H9 (cell line): ENCODE measurements around the gene TSLP. TPM values are rescaled to one million over a fixed set of nuclear protein-coding genes. Genes with fewer than 3 reads are reported as not detected.

ENCODE experiments used
- DNase-seq: peaks from one replicate; pipeline ENCODE4 v3.0.0-alpha.2; 2017
- H2AFZ ChIP-seq: one replicate; pipeline ENCODE4 v1.6.1; 2013; ENCODE audit warnings: mild to moderate bottlenecking, low read length, control low read depth, moderate library complexity
- H2AK5ac ChIP-seq: 2 replicates; pipeline ENCODE4 v1.6.1; 2013; ENCODE audit warnings: low read length, control low read depth, mixed read lengths; ENCODE audit not compliant: insufficient read length
- H2BK120ac ChIP-seq: one replicate; pipeline ENCODE4 v1.6.1; 2013; ENCODE audit warnings: low read depth, mild to moderate bottlenecking, low read length, control low read depth, inconsistent platforms; ENCODE audit not compliant: poor library complexity, severe bottlenecking
- H2BK12ac ChIP-seq: 2 replicates; pipeline ENCODE4 v1.6.1; 2013; ENCODE audit warnings: low read length, control low read depth, mixed read lengths, low read depth; ENCODE audit not compliant: insufficient read length
- H2BK15ac ChIP-seq: 2 replicates; pipeline ENCODE4 v1.6.1; 2013; ENCODE audit warnings: low read depth, low read length, control low read depth
- H2BK20ac ChIP-seq: one replicate; pipeline ENCODE4 v1.6.1; 2013; ENCODE audit warnings: low read depth, mild to moderate bottlenecking, low read length, control low read depth, inconsistent platforms; ENCODE audit not compliant: poor library complexity, severe bottlenecking
- H2BK5ac ChIP-seq: 2 replicates; pipeline ENCODE4 v1.6.1; 2013; ENCODE audit warnings: low read length, control low read depth, mixed read lengths; ENCODE audit not compliant: insufficient read length
- H3K14ac ChIP-seq: 2 replicates; pipeline ENCODE4 v1.6.1; 2013; ENCODE audit warnings: low read length, control low read depth; ENCODE audit not compliant: insufficient read depth
- H3K18ac ChIP-seq: 2 replicates; pipeline ENCODE4 v1.6.1; 2013; ENCODE audit warnings: low read depth, mild to moderate bottlenecking, mixed read lengths, low read length, control low read depth; ENCODE audit not compliant: insufficient read length
- H3K23ac ChIP-seq: 2 replicates; pipeline ENCODE4 v1.6.1; 2013; ENCODE audit warnings: low read length, control low read depth, mixed read lengths, low read depth; ENCODE audit not compliant: insufficient read length
- H3K23me2 ChIP-seq: 2 replicates; pipeline ENCODE4 v1.6.1; 2013; ENCODE audit warnings: low read depth, mild to moderate bottlenecking, mixed read lengths, low read length, control low read depth; ENCODE audit not compliant: insufficient read length, poor library complexity, severe bottlenecking
- H3K27ac ChIP-seq: 2 replicates; pipeline ENCODE4 v1.5.1; 2013; ENCODE audit warnings: low read length, control low read depth, mixed read lengths, low read depth; ENCODE audit not compliant: insufficient read length
- H3K27me3 ChIP-seq: 2 replicates; pipeline ENCODE4 v1.6.1; 2013; ENCODE audit warnings: low read length, control low read depth, inconsistent platforms; ENCODE audit not compliant: insufficient read depth
- H3K4ac ChIP-seq: 2 replicates; pipeline ENCODE4 v1.6.1; 2013; ENCODE audit warnings: low read depth, mild to moderate bottlenecking, control low read depth, inconsistent platforms, low read length, moderate library complexity
- H3K4me1 ChIP-seq: 2 replicates; pipeline ENCODE4 v1.6.1; 2013; ENCODE audit warnings: low read length, control low read depth, inconsistent platforms; ENCODE audit not compliant: insufficient read depth
- H3K4me2 ChIP-seq: 2 replicates; pipeline ENCODE4 v1.6.1; 2013; ENCODE audit warnings: low read length, control low read depth, mixed read lengths; ENCODE audit not compliant: insufficient read length, insufficient read depth
- H3K56ac ChIP-seq: 2 replicates; pipeline ENCODE4 v1.6.1; 2013; ENCODE audit warnings: low read depth, mild to moderate bottlenecking, mixed read lengths, low read length, control low read depth; ENCODE audit not compliant: insufficient read length
- H3K79me1 ChIP-seq: 2 replicates; pipeline ENCODE4 v1.6.1; 2013; ENCODE audit warnings: low read depth, mild to moderate bottlenecking, moderate library complexity, low read length, control low read depth, inconsistent platforms; ENCODE audit not compliant: insufficient read depth, poor library complexity, severe bottlenecking
- H3K79me2 ChIP-seq: 2 replicates; pipeline ENCODE4 v1.6.1; 2013; ENCODE audit warnings: low read length, control low read depth, inconsistent platforms; ENCODE audit not compliant: insufficient read depth
- H3K9ac ChIP-seq: 2 replicates; pipeline ENCODE4 v1.6.1; 2013; ENCODE audit warnings: low read length, control low read depth, mixed read lengths; ENCODE audit not compliant: insufficient read length; ENCODE audit errors: extremely low read depth
- H3K9me3 ChIP-seq: one replicate; pipeline ENCODE4 v1.6.1; 2013; ENCODE audit warnings: low read depth, low read length, inconsistent platforms; ENCODE audit not compliant: control insufficient read depth
- H3T11ph ChIP-seq: one replicate; pipeline ENCODE4 v1.6.1; 2013; ENCODE audit warnings: mild to moderate bottlenecking, low read length, control low read depth, inconsistent platforms
- H4K20me1 ChIP-seq: one replicate; pipeline ENCODE4 v1.6.1; 2013; ENCODE audit not compliant: control insufficient read depth, insufficient read length, insufficient read depth
- H4K5ac ChIP-seq: 2 replicates; pipeline ENCODE4 v1.6.1; 2013; ENCODE audit warnings: low read depth, mild to moderate bottlenecking, mixed read lengths, low read length, control low read depth; ENCODE audit not compliant: insufficient read length
- H4K8ac ChIP-seq: replicated peaks from 2 replicates; pipeline ENCODE4 v1.6.1; 2013; ENCODE audit warnings: low read length, control low read depth, mixed read lengths, low read depth; ENCODE audit not compliant: insufficient read length
- H4K91ac ChIP-seq: 2 replicates; pipeline ENCODE4 v1.6.1; 2013; ENCODE audit warnings: low read depth, mild to moderate bottlenecking, moderate library complexity, mixed read lengths, low read length, control low read depth; ENCODE audit not compliant: insufficient read length
- H3K27ac Mint-ChIP-seq, 3 experiments: 2 replicates in 2 of 3; 3 replicates in 1 of 3; pipeline ENCODE4 v1.8.0; 2020 to 2021; ENCODE audit warnings: mixed read lengths in 3 of 3, mild to moderate bottlenecking in 1 of 3, moderate library complexity in 1 of 3
- H3K27me3 Mint-ChIP-seq: 2 replicates; pipeline ENCODE4 v1.8.0; 2021; ENCODE audit warnings: low read depth, mild to moderate bottlenecking, moderate library complexity, mixed read lengths
- H3K36me3 Mint-ChIP-seq, 3 experiments: 2 replicates in 2 of 3; 3 replicates in 1 of 3; pipeline ENCODE4 v1.8.0; 2020 to 2021; ENCODE audit warnings: low read depth in 3 of 3, mixed read lengths in 3 of 3; ENCODE audit not compliant: insufficient read depth in 1 of 3
- H3K4me1 Mint-ChIP-seq, 2 experiments: 2 replicates each; pipeline ENCODE4 v1.8.0; 2020; ENCODE audit warnings: mixed read lengths in 2 of 2
- H3K4me3 Mint-ChIP-seq, 2 experiments: 2 replicates in 1 of 2; 3 replicates in 1 of 2; pipeline ENCODE4 v1.8.0; 2020 to 2021; ENCODE audit warnings: mild to moderate bottlenecking in 2 of 2, mixed read lengths in 2 of 2, moderate library complexity in 1 of 2
- H3K9me3 Mint-ChIP-seq, 2 experiments: 2 replicates in 1 of 2; 3 replicates in 1 of 2; pipeline ENCODE4 v1.8.0; 2020; ENCODE audit warnings: mild to moderate bottlenecking in 2 of 2, mixed read lengths in 2 of 2, moderate library complexity in 1 of 2
- WGBS: extraction: QIAGEN DNeasy Blood & Tissue Kit; methylation state at CpG from one replicate; pipeline ENCODE4 v1.1.7; 2013; ENCODE audit warnings: missing lambda C conversion rate, low lambda C conversion rate, mixed read lengths; ENCODE audit not compliant: insufficient read length; ENCODE audit errors: extremely low coverage; 5-methylcytosine and 5-hydroxymethylcytosine counted together
- long read RNA-seq: library from polyadenylated mRNA; unstranded; transcript quantifications from one replicate; pipeline ENCODE4 v2.0.0, GENCODE V29; 2020
- total RNA-seq: library from RNA; stranded (reverse); gene quantifications from 2 replicates; pipeline ENCODE4 v1.2.1, GENCODE V29; 2021
- TF ChIP-seq, protein P1 (sequence below): fragments of 200-600 bp; sonication (generic); conservative IDR thresholded peaks from 3 replicates; pipeline ENCODE4 v1.8.0; 2021; ENCODE audit warnings: antibody characterized with exemption, mild to moderate bottlenecking

Gene TSLP
- total RNA-seq, result 0.59 and 0.63 TPM in 2 replicates
- long read RNA-seq, partial matches to known transcripts, result 0 of 1 reads
- long read RNA-seq, other reads (novel, unspliced or antisense), result 0 of 1 reads

DNA sequence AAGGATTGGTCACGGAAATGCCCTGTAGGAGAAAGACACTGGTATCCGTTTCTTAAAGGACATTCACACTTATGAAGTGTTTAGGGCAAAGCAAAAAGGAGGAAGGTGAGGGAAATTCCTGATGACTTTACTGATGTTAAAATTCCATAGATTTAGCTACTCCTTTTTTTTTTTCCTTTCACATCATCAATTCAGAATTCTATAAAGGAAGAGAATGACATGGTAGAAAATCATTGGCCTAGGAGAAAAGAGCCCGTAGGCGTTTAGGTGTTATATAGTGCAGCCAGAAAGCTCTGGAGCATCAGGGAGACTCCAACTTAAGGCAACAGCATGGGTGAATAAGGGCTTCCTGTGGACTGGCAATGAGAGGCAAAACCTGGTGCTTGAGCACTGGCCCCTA is at the start of gene TSLP:
TSLP (plus strand) TSS at position 301 of the 400 bp plus-strand sequence. CDS start 178 bp downstream, outside the sequence.
- Mint-ChIP-seq H3K4me1 (peaks cover 18 to 21% of the 10 kb centered on the region in 2 experiments), H3K27ac (no peak within 1 kb of the TSS), H3K27me3 (peaks cover 81% of the 10 kb centered on the region), H3K9me3 (no peaks in the 10 kb centered on the region), H3K36me3 (no peaks in the 10 kb centered on the region), H3K4me3 (peak within 1 kb of the TSS; percentile 89 to 94)
- Histone ChIP-seq H4K20me1 (no peaks in the 10 kb centered on the region), H3K23me2 (peaks cover 15% of the 10 kb centered on the region), H2BK120ac (no peak within 1 kb of the TSS), H2BK15ac (no peak within 1 kb of the TSS), H2BK20ac (no peak within 1 kb of the TSS), H2AFZ (no peak within 1 kb of the TSS), H3K18ac (no peak within 1 kb of the TSS), H3K4me1 (no peaks in the 10 kb centered on the region; the same call in 1 of the 2 replicates), H3K79me2 (no peaks in the 10 kb centered on the region), H3K79me1 (no peaks in the 10 kb centered on the region), H2BK5ac (no peak within 1 kb of the TSS), H3K4me2 (peak within 1 kb of the TSS; percentile 87), H3K4ac (no peak within 1 kb of the TSS), H4K91ac (no peak within 1 kb of the TSS), H3K23ac (no peak within 1 kb of the TSS), H3K27ac (no peak within 1 kb of the TSS), H4K5ac (no peak within 1 kb of the TSS), H3T11ph (no peak within 1 kb of the TSS), H2BK12ac (no peak within 1 kb of the TSS), H3K9ac (no peak within 1 kb of the TSS), H4K8ac (no peak within 1 kb of the TSS), H2AK5ac (no peak within 1 kb of the TSS), H3K14ac (no peak within 1 kb of the TSS), H3K56ac (no peak within 1 kb of the TSS), H3K9me3 (no peaks in the 10 kb centered on the region), H3K27me3 (peaks cover 34% of the 10 kb centered on the region; the same call in 1 of the 2 replicates)
- no CpG with 5 or more reads among the region's 4 CpGs for WGBS
- TF ChIP-seq, protein P1, sequence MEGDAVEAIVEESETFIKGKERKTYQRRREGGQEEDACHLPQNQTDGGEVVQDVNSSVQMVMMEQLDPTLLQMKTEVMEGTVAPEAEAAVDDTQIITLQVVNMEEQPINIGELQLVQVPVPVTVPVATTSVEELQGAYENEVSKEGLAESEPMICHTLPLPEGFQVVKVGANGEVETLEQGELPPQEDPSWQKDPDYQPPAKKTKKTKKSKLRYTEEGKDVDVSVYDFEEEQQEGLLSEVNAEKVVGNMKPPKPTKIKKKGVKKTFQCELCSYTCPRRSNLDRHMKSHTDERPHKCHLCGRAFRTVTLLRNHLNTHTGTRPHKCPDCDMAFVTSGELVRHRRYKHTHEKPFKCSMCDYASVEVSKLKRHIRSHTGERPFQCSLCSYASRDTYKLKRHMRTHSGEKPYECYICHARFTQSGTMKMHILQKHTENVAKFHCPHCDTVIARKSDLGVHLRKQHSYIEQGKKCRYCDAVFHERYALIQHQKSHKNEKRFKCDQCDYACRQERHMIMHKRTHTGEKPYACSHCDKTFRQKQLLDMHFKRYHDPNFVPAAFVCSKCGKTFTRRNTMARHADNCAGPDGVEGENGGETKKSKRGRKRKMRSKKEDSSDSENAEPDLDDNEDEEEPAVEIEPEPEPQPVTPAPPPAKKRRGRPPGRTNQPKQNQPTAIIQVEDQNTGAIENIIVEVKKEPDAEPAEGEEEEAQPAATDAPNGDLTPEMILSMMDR, result no peak
- DNase-seq, result no peak
